ENCODE measurements around the gene ANXA2R. TPM values are rescaled to one million over a fixed set of nuclear protein-coding genes. Genes with fewer than 3 reads are reported as not detected.

Gene ANXA2R
- total and polyA plus RNA-seq, 4 experiments from 2014 or later = 35.8 to 47.8 (median 45.2) TPM

- CTCF ChIA-PET (ENCODE audit: partially characterized antibody) = interaction anchor here (1.1 to 11.0 kb wide), 8 partner anchors 17 to 81 kb away, joined by 3 to 226 read pairs (median 116); no protein-coding TSS in a partner anchor
- peaks cover 15 to 61% of the 10 kb centered on the region in 2 donors for H3K36me3 Mint-ChIP-seq
- H3K9me3 Mint-ChIP-seq = peaks cover 0 to 9% (median 0%) of the 10 kb centered on the region in 8 donors
- DNase-seq = peak in 1 of 5 donors; percentile 9
- Histone ChIP-seq H3K9me3 (ENCODE audit: control insufficient read depth in 1 of 2, low read length in 2 of 2) (no peaks in the 10 kb centered on the region), H3K27ac (ENCODE audit: low read depth, low read length) (peak overlapping the region; percentile 93), H3K36me3 (ENCODE audit: insufficient read depth, low read length) (no peaks in the 10 kb centered on the region), H3K4me1 (ENCODE audit: insufficient read depth, low read length) (peaks cover 59% of the 10 kb centered on the region), H3K4me3 (ENCODE audit: low read length in 2 of 2) (peak overlapping the region; percentile 59 to 76), H3K27me3 (ENCODE audit: insufficient read depth, low read length) (no peaks in the 10 kb centered on the region)
- no peaks in the 10 kb centered on the region for H3K27me3 Mint-ChIP-seq
- H3K4me3 Mint-ChIP-seq = peak overlapping the region; percentile 93 to 100 (median 100)
- H3K4me1 Mint-ChIP-seq = peaks cover 36 to 90% (median 50%) of the 10 kb centered on the region in 4 donors
- intact Hi-C loops (cut with micrococcal nuclease) = no loop called here
- peak overlapping the region; percentile 98 to 100 (median 100) for H3K27ac Mint-ChIP-seq
- POLR2A ChIA-PET (ENCODE audit: partially characterized antibody) = interaction anchor here (0.9 to 14.8 kb wide), 18 partner anchors 8 to 494 kb away, joined by 3 to 991 read pairs (median 20); partner anchors contain the start of genes ANXA2R, TMEM267 and ZNF131
Observed at GRCh38 chr5:42990892-42991291, 49.2 kb downstream of the ANXA2R start.

Other genes starting within 250 kb of the ANXA2R start
- gene SELENOP, start 228.4 kb downstream of the ANXA2R start, total RNA-seq = 1 to 10 TPM in 1 of 2 experiments, under 1 TPM in 1; 0.86 to 1.4 TPM
- gene SELENOP, start 228.4 kb downstream of the ANXA2R start, polyA plus RNA-seq = under 1 TPM in 1 of 2 donors, not detected in 1; 0.64 TPM
- gene ZNF131, start 80.6 kb upstream of the ANXA2R start, total RNA-seq = 10 to 100 TPM; 76.5 to 86.9 TPM
- 10 to 100 TPM; 67.4 to 68.7 TPM for gene ZNF131, start 80.6 kb upstream of the ANXA2R start, polyA plus RNA-seq
- under 1 TPM; 0.26 to 0.28 TPM for gene NIM1K, start 151.9 kb upstream of the ANXA2R start, total RNA-seq
- gene NIM1K, start 151.9 kb upstream of the ANXA2R start, polyA plus RNA-seq = under 1 TPM; 0.24 to 0.40 TPM